Activated CD4-positive, alpha-beta T cell treated with anti-CD3 and anti-CD28 coated beads, Interleukin-2, Interleukin-6, amounts not matched to agents 100 ng/mL and 50 ng/mL, durations not matched to agents 16 hours and 8 hours (primary cell): ENCODE measurements around the gene SEMA3E.
A peak's percentile ranks its signal among the peaks of the same experiment; 100 is the strongest.
"Not testable (repeated sequence)": the region's sequence is repeated elsewhere in the genome, so short reads cannot be mapped to it uniquely, and the experiment has no call there.

Source experiments
- DNase-seq: peaks from one replicate; pipeline ENCODE4 v3.0.0-alpha.2; 2020

Gene SEMA3E

DNA sequence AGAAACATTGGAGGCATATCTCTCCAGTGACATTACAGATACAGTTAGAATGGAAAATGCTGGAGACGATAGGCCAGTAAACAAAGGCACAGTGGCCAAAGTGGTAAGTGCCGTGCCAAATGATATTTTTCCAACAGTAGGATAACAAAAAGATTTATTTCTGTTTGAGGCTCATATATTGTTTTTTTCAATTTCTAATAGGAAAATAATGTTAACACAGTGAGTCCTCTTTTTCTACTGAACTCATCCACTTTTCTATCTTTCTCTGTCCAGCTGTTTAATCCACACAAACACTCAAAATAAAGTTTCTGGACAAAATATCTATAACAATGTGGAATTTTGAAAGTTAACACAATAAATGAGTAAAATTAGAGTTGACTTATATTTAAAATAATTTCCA is 201.3 kb downstream of the SEMA3E start:
- DNase-seq, result no peak

DNA sequence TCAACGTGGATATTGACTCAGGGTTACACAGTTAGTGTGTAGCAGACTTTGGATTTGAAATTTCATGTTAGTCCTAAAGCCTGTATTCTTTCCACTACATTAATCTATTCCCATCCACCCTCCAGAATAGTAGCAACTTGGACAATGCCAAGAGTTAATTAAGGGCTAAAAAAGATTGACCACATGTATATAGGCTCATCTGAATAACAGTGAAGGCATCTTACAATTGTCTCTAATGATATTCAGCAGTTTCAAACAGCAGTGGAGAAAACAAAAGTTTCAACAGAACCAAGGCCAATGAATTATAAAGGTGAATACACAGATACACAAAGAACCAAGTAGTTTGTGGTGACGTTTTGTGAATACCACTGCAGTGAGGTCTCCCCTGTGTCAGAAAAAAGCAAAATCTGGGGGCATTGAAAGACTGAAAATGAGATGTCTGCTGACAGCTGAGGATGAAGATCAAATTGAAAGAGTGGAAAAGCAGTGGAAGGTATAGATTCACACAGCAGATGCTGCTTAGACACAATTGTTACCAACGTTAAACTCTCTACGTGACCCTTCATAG is 202.8 kb downstream of the SEMA3E start:
- no peak for DNase-seq

GRCh38 chr7:83442911-83443310 is 206.0 kb downstream of the SEMA3E start:
- no peak for DNase-seq

DNA sequence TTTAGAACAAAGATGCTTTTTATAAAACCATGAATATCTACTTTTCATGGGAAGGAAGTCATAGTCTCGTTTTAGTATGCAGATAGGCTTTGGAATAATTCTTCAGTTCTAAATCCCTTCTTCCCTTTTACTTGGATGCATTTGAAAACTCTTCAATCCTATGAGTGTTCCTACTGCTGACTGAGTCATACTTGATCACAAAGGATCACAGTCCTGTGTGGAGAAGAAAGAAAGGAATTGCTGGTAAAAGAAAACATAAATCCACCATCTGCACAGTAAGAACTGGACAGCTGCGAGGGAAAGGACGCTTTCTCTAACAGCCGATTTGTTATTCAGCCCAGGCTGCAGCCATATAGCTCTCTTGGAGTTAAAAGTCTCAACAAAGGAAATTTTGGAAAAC is 209.9 kb downstream of the SEMA3E start:
- no peak for DNase-seq

GRCh38 chr7:83430289-83430688 is 218.7 kb downstream of the SEMA3E start:
- not testable (repeated sequence) for DNase-seq

GRCh38 chr7:83429493-83429892 is 219.4 kb downstream of the SEMA3E start:
- no peak for DNase-seq

- no peak for DNase-seq
Measured at GRCh38 chr7:83427884-83428283, 221.1 kb downstream of the SEMA3E start.

GRCh38 chr7:83426325-83426724 is 222.6 kb downstream of the SEMA3E start:
- no peak for DNase-seq

DNA sequence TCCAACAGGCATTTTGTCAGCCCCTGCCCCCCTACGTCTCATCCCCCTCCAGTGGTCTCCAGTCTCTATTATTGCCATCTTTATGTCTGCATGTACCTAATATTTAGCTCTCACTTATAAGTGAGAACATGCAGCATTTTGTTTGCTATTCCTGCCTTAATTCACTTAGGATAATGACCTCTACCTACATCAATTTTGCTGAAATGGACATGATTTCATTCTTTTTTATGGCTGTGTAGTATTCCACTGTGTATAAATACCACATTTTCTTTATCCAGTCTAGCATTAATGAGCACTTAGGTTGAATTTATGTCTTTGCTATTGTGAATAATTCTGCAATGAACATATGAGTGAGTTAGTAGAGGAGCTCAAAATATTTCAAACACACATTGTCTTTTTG is 229.9 kb downstream of the SEMA3E start:
- no peak for DNase-seq

DNA sequence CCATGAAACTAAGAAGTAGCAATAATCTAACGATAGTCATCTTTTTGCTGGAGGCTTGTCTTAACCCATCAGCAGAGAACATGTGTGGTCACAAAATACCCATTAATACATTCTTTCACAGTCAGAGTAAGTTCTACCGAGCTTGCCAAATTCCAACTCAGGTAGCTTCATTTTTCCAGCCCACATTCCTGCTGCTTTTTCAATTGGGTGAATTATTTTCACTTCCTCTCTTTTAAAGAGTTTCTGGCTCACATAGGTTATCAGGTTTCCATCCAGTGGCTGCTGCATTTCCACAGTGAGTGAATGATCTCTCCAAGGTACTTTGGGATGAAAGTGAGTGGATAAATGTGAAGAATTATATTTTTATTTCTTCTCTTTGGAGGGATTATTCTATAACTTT is 233.1 kb downstream of the SEMA3E start:
- DNase-seq, result no peak

DNA sequence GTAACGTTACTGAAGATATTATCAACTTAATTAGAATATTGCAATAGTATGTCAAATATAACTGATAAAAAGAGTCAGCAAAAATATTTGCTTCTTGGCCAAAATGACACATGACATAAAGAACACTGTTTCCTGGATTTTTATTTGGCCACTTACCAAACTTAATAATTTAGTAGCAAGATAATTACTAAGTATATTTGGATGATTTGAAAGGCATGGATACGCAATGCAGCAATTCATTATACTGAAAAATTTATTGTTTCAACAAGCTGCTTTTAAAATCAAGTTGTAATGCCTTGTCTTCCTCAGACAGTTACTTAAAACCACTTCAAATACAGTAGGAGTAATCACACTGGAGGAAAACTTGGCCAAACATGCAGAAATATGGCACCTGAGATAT is 234.0 kb downstream of the SEMA3E start:
- DNase-seq, result no peak

DNA sequence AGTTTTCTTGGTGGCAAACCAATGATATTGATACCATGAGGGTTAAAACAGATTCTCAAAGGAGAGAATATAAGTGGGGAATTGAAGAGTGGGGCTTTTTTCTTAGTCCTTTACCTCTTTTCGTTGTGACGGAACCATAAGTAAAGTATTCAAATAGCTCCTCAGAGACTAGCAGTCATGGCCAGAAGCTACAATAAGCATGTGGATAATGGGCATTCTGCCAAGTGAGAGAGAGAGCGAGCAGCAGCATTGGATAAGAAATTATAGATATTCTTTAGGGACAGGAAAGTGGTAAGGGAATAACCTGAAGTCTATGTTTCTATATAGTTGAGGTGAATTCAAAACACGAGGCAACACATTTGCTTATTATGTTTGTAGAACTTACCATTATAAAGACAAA is 235.1 kb downstream of the SEMA3E start:
- no peak for DNase-seq

- DNase-seq, result no peak
Measured at GRCh38 chr7:83413424-83413823, 235.5 kb downstream of the SEMA3E start.

DNA sequence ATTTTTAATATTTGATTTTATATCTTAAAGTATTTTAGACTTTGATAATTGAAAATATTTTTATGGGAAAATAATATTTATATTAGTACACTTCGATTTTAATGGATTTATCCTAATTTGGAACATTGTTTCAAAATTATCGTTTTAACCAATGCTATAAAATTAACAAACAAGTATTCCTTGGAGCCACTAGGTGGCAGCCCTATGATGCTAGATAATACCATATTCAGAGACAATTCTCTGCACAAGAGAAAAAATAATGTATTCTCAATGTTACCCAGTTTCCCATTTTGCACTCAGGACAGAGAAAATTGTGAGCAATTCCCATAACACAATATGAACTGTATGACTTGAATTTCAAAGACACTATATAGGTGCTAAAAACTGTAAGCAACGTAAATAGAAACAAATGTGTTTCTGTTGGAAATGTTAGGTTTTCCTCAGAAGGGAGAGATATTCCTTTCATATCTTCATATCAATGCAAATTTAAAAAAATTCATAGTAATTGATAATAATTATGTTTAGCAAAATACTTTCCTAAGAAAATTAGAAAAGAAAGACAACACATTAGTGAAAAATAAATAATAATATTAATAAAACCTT is 237.8 kb downstream of the SEMA3E start:
- DNase-seq, result peak; percentile 11

DNA sequence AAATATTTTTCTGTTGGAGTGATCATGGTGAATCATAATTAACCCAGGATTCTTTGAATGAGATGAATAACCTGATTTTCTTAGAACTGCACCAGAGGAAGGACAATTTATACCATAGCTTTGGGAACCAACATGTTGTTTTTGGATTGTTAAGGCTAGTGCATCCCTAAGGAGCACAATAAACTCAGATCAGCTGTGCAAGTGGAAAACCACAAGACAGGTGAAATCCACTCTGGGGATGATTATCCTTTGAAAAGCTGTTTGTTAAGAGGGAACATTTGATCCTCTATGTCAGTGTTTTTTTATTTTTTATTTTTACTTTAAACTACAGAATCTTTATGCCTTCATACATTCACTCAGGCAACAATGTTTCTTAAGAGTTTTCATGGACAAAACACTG is 254.2 kb downstream of the SEMA3E start:
- DNase-seq, result no peak

GRCh38 chr7:83388436-83388835 is 260.5 kb downstream of the SEMA3E start:
- DNase-seq, result no peak

DNA sequence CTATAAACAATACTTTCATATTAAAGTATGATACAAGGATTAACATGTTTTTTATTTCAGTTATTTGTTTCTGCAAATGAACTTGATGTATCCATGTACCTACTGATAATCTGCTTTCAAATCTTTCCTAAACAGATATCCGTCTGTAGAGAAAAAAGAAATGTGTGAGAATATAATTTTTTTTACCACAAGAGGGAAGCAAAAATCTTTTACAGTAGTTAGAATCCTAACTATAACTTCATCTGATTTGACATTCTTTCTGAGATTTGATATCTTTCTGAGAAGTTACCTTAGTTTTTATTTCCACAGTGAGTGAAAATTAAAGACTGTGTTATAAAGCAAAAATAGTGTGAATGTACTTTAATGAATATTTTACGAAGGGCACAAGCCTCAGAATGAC is 282.3 kb downstream of the SEMA3E start:
- no peak for DNase-seq

GRCh38 chr7:83365746-83366145 is 283.2 kb downstream of the SEMA3E start:
- no peak for DNase-seq

DNA sequence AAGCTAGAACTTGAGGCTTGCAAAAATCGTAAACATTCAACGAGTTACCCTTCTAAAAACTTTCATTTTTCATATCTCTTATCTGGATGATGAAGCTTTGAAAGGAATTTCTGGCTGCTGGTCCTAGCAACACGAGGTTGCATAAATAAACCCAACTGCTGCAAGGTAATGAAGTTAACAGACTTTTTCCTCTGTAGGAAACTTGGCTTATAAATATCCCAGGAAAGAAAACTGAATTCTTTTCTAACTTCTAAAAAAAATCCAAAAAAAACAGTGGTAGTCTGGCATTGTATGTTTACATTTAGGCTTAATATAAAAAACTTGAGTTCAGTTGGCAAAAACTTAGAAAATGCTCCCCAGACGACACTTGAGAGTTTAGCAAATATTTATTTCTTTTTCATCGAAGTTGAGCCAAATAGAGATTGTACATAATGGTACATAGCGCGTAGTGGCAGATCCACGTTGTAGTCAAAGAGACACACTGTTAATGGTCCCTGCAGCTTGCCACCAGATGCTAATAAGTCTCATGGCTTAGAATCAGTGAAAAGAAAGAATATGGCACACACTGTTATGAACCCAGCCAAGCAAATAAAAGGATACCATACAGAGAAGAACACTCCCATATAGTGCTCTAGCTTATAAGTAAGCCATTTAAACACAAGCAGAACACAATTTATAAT is 285.9 kb downstream of the SEMA3E start:
- DNase-seq, result no peak

GRCh38 chr7:83359108-83359507 is 289.8 kb downstream of the SEMA3E start:
- no peak for DNase-seq

- DNase-seq, result no peak
Measured at GRCh38 chr7:83355143-83355542, 293.8 kb downstream of the SEMA3E start.

- no peak for DNase-seq
Measured at GRCh38 chr7:83347945-83348444, 300.9 kb downstream of the SEMA3E start.

DNA sequence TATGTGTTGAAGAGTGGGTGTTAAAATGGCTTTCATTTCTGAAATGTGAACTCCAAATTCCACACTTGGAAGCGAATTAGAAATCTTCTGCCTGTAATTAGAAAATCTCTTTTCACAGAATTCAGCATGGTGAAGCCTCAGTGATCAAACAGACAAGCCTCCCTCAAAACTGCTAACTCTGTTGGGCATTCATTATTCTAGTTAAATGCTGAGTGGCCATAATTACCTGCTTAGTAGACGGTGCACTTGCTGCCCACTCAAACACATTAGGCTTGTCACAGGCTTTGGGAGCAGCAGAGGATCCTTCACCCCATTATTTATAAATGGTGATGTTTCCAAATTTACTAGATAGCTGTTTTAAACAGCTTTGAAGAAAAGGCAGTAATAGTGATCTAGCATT is 309.0 kb downstream of the SEMA3E start:
- no peak for DNase-seq

- no peak for DNase-seq
Measured at GRCh38 chr7:83338277-83338950, 310.5 kb downstream of the SEMA3E start.
